IPS-11a (cell line): ENCODE measurements around the gene CNPY1.

Experiments used
- H3K4me3 ChIP-seq: one replicate; pipeline ENCODE4 v1.5.1; 2013; ENCODE audit warnings: low read depth, low read length, control low read depth

CNPY1 gene

DNA sequence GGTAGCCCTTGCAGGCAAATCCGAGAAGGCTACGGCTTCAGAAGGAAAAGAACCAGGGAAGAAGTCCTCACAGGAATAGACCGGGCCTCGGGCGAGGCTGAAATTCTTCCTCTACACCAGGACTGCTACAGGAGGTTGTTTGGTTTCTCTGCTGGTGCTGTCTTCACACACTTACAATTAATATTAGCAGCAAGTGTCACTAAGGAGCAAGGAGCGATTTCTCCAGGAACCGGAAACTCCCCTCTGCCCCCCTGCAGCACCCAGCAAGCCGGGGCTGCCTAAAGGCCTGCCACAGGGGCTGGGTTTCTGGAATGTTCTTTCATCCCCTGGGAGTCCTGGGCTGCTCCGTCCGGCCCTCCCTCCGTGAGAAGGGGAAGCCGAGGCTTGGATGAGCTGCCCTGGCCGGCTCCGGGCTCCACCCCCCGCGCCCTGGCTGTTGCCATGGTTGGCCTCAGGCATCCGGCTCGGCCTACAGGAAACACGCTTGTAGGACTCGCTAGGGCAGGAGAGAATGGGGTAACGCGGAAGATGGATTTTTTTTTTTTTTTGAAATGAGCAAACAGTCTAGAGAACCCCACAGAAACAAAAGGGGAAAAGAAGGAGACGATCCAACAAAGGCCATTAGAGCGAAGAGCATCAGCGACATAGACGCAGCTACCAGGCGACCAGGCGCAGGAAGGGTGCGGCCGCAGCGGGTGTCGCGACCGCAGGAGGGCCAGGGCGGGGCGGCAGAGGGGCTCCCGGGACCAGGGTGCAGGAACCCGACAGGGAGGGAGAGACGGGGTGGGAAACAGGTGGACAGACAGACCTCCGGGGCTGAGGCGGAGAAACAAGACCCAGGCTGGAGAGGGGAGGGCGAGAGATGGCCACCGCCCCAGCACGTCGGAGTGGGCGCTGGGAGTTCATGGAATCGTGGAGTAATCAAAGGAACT lies 55.4 kb downstream of the CNPY1 start:
- H3K4me3 ChIP-seq = peak overlapping the region; percentile 18

DNA sequence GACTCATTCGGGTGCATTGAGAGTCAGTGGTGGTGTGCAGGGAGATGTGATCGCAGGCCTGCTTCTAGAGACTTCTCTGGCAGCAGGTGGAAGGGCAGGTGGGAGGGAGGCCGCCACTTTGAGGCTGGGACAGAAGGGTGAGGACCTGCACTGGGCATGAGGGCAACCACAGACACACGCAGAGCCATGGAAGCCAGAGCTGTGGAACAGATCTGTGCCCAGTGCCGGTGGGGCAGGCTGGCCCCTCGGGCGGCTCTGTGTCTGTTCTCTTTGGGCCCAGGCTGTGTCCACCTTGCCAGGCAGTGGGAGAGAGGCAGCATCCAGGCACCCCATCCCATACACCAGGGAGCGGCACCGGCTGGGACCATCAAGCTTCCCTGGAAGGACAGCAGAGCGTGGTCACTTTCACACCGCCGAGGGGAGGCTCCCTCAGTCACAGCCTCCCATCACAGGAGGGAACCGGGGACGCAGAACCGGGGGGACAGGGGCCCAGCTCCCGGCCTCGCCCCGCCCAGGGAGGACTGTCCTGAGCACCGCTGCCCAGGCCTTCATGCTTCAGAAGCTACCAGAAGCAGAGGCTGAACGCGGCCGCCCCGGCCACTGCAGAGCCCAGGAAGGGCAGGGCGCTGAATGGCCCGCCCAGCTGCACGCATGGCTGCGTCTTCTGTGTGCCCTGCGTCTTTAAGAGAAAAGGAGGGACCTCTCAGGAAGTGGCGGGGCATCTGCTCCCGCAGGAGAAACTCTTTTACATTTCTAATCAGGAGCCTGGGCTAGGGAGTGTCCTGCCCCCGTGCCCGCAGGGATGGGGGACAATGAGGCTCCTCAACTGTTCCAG lies 56.3 kb downstream of the CNPY1 start:
- no peak overlapping the region for H3K4me3 ChIP-seq

DNA sequence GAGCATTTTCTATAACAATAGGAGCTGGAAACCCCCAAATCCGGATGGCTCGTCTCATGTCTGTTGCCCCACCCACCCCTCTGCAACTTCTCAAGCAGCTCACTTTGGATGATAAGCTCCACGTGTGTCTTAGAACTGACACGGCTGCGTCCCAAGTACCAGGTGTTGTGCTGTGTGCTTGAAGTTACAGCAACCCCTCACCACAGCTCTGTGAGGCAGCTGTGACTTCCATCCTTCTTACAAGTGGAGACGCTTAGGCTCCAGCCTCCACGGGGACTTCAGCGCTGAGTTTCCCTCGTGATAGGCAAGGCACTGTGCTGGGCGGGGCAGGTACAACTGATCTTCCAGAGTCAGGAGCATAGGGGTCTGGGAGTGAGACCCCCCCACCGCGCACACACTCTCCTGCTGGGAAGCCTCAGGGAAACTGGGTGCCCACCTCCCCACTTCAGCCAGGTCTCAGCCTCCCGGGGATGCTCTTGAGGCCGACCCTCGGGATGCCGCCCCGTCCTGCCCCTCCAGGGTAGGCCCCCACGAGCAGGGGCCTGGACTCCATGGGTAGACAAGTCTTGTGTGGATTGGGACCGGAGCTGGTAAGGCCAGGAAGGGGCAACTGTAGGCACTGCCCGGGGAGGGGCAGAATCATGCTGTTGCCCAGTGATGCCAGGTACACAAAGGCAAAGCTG lies 57.1 kb downstream of the CNPY1 start:
- no peak overlapping the region for H3K4me3 ChIP-seq

DNA sequence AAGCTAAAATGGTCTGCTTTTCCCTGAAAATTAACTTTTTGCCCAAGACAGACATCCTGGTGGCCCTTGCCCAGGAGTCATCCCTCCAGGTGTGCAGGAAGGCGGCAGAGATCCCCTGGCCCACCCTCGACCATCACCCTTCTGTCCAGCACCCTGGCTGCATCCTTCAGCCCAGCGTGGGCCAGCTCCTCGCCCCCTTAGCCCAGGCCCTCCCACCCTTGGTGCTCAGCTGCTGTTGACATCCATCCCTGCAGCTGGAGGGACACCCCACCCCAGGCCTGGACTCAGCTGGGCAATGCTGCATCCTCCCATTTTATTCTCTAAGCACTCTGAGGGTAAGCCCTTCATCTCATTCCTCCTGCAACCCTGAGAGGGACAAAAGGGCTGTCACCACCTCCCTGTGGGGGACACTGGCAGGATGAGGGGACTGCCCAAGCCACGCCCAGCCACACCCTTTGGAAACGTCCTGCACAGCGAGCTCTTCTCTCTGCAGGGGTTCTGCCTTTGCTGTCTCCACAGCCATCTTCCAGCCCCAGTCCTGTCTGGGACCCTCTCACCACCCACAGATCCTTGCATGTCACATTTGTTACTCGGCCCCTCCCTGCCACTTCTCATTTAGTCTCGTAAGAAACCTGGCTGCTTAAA lies 57.8 kb downstream of the CNPY1 start:
- no peak overlapping the region for H3K4me3 ChIP-seq

DNA sequence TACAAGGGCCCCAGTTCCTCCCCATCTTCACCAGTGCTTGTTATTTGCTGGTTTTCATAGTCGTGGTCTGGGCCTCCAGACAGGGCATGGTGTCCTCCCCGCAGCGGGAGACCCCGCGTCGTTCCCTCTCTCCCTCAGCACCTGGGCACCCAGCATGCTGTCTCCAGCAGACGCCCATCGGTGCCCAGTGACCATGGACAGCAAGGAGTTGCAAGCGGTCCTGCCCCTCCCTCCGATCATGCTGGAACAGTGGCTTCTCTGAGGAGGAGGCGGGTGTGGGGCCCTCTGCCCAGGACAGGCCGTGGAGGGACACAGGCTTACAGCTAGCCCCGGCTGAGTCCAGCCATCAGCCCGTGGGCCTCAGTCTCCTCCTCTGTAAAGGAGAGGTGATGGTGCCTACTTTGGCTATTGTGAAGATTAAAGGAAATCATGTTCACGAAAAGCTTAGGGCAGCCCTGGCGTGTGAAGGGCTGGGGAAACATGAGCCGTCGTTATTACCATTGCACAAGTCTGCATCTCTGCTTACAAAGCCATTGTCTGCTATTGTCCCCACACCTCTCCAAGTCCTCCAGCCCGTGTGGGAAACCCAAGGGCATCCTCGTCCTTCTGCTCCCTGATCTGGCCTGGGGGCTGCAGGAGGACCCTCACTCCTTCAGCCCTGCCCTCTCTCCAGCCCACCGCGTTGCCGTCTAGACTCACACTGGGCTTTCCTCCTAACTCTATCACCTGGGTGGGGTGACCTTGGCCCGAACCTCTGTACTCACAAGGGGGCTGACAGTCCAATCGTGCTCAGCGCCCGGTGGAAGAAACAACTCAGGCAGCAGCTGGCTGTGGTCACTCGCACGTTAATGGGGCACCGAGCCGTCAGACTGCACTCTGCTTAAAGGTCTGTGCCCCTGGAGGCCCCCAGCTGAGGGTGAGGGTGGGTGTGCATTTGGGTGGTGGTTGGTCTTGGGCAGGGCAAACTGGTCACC lies 58.6 kb downstream of the CNPY1 start:
- no peak overlapping the region for H3K4me3 ChIP-seq

DNA sequence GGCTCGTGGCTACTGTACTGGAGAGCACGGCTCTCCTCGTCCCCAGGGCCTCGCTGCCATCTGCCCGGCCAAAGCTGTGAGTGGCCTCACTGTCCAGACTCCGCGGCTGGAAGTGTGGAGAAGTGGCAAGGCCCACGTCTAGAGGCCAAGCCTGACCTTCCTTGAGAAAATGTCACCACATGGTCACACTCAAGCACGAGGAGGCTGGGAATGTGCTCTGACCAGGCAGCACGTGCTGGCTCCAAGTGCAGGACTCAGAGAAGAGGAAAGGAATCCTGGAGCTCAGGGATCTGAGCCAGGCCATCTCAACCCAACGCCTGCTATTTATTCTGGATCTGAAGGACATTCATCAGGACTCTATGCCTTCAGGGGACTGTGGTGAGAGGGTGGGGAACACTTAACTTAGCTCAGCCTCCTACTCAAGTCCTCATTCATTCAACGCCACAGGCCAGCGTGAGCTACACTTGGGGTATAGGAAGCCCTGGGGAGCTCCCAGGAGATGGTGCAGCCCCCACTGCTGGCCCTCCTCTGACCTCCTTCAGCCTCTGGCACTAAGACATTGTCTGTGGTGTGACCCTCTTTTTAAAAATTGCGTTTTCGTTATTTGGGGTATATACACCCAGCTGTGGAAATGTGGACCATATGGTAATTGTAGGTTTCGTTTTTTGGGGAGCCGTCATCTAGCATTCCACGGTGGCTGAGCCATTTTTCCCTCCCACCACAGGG lies 59.4 kb downstream of the CNPY1 start:
- H3K4me3 ChIP-seq = no peak overlapping the region

DNA sequence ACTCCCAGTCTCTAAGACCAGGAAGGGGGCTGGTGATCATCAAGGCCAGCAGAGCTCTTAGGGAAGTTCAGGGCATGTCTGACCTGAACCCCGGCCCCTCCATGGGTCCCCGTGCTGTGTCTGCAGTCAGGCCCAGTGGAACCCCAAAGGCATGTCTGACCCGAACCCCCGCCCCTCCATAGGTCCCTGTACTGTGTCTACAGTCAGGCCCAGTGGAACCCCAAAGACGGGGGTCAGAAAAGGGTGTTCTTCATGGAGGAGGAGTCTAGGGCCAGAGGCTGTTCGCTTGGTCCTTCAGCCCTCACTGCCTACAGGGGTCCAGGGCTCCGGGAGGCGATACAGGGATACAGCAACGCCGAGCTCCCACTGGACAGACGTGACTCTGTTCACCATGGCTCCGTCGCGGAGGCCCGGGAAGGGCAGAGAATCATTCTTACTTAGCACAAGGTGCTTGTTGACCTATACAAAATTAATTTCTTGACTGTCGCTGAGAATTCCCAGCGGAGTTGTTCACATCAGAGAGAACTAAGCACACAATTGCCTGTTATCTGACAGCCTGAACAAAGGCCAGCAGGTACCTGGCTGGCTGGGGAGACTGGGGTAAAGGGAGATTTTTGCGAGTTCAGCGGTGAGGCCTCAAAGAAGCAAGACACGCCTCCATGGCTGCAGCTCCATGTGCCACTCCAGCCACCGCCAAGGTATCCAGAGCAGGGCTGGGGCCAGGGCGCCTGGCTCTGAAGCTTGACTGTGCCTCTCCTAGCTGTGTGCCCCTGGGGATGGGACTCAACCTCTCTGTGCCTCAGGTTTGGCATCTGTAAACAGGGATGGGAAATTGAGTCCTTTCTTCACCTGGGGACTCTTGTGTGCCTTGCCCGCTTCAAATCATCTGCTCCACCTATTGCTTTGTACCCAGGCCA lies 61.6 kb downstream of the CNPY1 start:
- H3K4me3 ChIP-seq = no peak overlapping the region

DNA sequence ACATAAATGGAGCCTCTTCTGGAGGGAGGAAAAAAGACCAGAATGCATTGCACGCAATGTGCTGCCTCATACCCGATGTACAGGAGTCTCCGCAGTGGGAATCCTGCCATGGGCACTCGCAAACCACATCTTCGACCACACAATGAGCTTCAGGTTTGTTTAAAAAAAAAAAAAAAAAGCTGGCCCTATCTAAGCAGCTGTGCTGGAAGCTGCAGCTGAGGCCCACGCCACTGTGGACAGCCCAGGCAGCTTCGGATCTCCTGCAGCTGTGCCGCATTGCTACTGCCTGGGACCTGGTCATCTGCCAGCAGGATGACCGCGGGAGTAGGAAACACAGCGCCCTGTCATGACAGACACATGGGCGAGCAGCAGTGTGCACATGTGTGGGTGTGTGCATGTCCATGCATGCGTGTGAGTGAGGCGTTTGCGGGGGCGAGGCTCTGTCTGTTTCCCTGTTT lies 62.5 kb downstream of the CNPY1 start:
- H3K4me3 ChIP-seq = no peak overlapping the region

DNA sequence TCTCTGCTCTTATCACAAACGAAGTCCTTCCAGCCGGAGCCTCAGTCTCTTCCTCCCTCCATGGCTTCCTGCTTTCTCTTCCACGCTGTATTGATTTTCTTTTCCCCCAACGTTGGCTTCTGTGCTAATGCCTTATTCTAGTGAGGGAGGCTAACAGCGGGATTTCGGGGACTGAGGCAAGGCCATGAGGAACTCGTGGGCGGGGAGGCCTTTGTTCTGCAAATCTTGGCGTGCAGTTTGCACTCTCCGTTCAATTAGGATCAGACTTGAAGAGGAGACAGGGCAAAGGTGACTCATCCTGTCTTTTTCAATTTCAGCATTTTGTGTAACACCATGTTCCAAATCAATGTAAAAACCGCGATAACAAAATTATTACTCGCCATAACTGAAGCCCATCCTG lies 63.1 kb downstream of the CNPY1 start:
- H3K4me3 ChIP-seq = no peak overlapping the region

DNA sequence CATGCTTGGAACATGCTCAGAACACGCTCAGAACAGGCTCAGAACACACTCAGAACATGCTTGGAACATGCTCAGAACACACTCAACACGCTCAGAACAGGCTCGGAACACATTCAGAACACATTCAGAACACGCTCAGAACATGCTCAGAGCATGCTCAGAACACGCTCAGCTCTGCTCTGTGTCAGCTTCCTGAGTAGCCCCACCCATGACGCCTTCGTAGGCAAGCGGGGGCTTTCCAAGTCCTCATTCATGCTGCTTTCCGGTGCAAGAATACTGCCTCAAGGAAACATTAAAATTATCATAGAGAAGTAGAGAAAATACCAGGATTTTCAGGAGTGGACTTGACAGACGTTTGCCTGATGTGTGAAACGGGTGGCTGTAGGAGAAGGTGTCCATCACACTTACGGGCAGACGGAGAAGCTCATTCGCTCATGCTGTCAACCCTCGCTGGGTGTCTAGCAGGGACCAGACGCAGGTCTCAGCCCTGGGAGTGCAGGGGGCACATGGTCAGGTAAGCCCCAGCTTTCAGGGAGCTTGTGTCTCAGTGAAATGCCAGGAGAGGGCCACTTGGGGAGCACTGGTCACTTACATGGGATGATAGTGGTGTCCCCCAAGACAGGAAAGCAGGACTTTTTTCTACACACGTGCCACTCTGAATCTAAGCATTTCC lies 63.7 kb downstream of the CNPY1 start:
- H3K4me3 ChIP-seq = no peak overlapping the region

DNA sequence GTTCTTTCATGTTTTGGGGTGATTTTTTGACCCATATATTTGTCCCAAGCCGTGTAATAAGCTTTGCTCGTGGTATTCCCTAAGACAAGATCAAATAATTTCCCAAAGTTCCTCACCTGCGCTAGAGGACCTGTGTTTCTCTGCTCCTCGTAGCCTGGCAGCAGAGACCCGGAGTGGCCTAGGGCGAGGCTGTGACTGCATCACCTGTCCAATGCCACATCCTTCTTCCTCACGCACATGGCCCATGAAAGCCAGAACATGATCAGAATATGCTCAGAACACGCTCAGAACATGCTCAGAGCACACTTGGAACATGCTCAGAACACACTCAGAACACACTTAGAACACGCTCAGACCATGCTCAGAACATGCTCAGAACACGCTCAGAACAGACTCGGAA lies 64.6 kb downstream of the CNPY1 start:
- H3K4me3 ChIP-seq = no peak overlapping the region

DNA sequence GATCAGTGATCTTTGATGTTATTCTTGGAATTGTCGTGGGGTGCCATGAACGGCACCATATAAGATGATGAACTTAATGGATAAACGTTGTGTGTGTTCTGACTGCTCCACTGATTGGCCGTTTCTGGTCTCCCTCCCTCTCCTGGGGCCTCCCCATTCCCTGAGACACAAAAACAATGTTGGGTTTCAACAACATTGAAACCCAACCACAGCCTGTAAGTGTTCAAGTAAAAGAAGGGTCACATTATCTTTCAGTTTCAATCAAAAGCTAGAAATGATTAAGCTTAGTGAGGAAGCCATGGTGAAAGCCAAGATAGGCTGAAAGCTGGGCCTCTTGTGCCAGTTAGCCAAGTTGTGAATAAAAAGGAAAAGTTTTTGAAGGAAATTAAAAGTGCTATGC lies 68.9 kb downstream of the CNPY1 start:
- no peak overlapping the region for H3K4me3 ChIP-seq

DNA sequence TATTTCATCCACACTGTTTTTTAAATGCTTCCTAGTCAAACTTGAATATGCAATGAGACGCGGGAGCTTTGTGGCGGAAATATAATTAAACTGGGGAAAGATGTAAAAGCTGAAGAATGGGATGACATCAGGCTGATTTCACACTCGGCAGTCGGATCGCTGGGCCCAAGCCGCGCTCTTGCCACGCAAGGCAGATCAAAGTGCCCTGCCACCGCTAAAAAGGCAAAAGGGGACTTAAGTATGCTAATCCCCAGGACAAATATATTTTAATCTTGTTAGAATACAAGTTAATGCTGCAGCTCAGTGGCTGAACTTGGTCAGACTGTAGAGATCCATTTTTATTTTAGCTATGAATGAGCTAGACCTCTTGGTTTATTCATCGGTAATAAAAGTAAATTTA lies 74.6 kb downstream of the CNPY1 start:
- H3K4me3 ChIP-seq = no peak overlapping the region

DNA sequence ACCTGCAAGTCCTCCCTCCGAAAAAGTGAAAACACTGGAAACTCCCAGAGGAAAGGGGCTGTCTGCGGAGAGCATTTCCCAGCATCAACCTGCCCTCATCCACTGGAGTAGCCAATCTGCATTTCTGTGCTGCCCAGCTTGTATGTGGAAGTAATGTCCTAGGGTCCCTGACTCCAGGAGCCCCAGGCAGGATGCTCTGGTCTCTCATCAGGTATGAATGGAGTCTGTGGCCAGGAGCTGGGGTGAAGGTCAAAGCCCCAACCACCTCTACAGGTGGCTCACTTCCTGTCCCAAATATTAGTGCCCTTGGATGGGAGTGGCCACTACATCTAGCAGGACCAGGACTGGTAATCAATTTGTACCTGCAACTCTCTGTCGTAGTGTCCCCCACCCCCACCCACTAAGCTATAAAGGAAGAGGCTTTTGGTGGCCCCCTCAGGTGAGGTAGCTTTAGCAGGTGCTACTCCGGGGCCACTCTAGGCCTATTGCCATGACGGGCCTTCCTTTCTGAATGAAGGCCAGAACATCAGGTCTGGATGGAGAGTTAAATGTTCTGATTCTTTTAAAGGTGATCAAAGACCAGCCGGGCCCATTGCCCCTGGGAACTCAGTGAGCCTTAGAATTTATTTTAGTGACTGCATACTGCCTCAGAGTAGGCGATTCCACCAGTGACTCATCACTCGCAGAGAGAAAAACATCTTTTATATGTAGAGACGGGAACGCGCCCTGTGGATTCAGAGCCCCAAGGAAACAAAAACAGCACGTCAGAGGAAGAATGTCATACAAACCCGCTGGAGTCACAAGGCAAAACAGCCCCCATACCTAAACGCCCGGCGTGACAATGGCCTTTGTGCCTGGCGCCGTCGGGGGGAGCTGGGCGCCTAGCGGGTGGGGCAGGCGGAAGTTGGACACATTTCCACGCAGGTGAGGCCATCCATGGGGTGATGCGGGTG lies 75.4 kb downstream of the CNPY1 start:
- H3K4me3 ChIP-seq = no peak overlapping the region

DNA sequence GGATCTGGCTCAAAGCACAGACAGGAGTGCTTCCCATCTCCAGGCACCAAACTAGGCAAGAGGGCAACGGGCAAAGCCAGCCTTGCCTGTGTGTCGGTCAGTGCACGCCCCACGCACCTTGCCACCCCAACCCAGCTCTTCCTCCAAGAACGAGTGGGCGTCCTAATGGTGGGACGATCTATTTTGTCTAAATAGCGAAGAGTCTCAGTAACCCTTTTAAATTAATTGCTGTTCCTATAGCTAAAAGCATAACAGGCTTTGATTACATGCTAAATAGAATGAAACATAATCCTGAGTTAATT lies 76.2 kb downstream of the CNPY1 start:
- no peak overlapping the region for H3K4me3 ChIP-seq
